ENCODE measurements around the gene IQCF5.
"Not testable (repeated sequence)": the region's sequence is repeated elsewhere in the genome, so short reads cannot be mapped to it uniquely, and the experiment has no call there.

Gene IQCF5

DNA sequence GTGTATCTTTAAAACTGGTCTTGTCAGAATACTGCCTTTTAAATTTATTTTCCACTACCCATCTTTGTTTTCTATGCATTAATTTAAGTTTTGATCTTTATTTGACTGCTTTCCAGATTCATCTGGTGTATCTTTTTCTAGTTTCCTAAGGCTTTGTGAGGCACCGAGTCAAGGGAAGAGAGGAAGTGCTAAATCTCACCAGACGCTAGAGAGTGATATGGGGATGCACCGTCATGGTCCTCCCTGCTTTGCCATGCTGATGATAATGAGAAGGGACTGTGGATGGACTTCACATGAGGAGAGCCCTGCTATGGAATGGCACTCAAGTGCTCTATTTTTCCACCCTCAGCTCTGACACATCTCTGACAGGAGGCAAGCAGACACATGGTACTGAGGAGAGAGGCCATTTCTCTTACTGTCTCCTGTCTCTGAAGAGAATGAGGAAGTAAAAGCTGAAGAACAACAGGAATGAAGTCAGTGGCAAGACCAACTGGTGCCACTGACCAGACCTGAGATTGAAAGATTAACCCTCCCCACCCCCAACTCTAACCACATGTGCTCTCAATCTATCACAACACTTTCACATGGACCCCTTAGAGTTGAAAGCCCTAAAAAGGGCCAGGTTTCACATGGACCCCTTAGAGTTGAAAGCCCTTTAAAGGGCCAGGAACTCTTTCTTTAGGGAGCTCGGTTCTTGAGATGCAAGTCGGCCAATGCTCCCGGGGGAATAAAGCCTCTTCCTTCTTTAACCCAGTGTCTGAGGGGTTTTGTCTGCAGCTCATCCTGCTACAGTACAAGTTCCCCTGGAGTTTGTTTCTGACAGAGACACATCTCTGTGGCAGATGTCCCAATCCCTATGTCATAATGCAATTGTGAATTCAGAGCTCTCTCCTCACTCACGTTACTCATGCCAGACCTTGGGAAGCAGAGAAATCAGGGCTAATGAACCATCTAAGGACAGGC, 14.4 kb downstream of the IQCF5 start, which contains the start of gene IQCF2:
Gene IQCF2 (plus strand): TSS at position 913 of the 963 bp plus-strand sequence. CDS start 52 bp downstream, outside the sequence.
- Histone ChIP-seq H3K4me3 (replicated peaks; ENCODE audit: low read depth, low read length) (no peak within 1 kb of the TSS), H3K27me3 (replicated peaks; ENCODE audit: control insufficient read depth, insufficient read depth, low read length) (no peaks in the 10 kb centered on the region), H3K36me3 (ENCODE audit: control insufficient read depth, insufficient read depth, low read length) (no peaks in the 10 kb centered on the region)
- TF ChIP-seq, protein P1, sequence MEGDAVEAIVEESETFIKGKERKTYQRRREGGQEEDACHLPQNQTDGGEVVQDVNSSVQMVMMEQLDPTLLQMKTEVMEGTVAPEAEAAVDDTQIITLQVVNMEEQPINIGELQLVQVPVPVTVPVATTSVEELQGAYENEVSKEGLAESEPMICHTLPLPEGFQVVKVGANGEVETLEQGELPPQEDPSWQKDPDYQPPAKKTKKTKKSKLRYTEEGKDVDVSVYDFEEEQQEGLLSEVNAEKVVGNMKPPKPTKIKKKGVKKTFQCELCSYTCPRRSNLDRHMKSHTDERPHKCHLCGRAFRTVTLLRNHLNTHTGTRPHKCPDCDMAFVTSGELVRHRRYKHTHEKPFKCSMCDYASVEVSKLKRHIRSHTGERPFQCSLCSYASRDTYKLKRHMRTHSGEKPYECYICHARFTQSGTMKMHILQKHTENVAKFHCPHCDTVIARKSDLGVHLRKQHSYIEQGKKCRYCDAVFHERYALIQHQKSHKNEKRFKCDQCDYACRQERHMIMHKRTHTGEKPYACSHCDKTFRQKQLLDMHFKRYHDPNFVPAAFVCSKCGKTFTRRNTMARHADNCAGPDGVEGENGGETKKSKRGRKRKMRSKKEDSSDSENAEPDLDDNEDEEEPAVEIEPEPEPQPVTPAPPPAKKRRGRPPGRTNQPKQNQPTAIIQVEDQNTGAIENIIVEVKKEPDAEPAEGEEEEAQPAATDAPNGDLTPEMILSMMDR (IDR thresholded peaks at IDR 0.05; ENCODE audit: insufficient read depth, low read length, poor library complexity, severe bottlenecking) = no peak
- peak; percentile 25 for DNase-seq (ENCODE audit: extremely low read depth, insufficient read length)

DNA sequence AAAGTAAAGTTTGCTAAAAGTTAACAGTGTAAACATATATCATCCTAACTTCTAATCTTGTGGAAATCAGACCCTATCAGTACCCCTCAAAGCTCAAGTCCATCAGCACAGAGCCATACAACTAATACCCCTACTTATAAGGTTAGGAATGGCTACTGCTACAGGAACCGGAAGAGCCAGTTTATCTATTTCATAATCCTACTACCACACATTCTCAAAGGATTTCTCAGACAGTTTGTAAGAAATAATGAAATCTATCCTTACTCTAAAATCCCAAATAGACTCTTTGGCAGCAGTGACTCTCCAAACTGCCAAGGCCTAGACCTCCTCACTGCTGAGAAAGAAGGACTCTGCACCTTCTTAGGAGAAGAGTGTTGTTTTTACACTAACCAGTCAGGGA, 20.0 kb downstream of the IQCF5 start:
- H3K4me3 ChIP-seq (replicated peaks; ENCODE audit: low read depth, low read length); H3K36me3 ChIP-seq (ENCODE audit: control insufficient read depth, insufficient read depth, low read length); H3K27me3 ChIP-seq (replicated peaks; ENCODE audit: control insufficient read depth, insufficient read depth, low read length); DNase-seq (ENCODE audit: extremely low read depth, insufficient read length): not testable (repeated sequence)

DNA sequence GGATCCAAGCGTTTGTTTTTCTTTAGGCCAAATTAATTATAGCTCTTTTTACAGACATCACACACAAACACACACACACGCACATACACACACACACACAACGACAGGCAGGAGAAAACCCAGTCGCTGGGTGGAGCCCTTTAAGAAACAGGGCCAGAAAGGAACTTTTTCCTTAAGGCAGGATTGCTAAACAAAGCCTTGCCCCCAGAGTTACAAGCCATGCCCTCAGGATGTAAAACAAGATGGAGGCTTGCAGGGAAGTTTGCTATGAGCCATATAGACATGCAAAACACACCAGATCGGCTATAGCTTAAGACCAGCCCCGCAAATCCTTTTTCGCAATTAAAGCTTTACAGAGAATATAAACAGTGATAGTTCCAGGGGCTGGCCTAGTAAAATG, 30.3 kb downstream of the IQCF5 start:
- Histone ChIP-seq H3K36me3 (ENCODE audit: control insufficient read depth, insufficient read depth, low read length) (no peaks in the 10 kb centered on the region), H3K27me3 (replicated peaks; ENCODE audit: control insufficient read depth, insufficient read depth, low read length) (no peaks in the 10 kb centered on the region; the same call in none of the 2 replicates), H3K4me3 (replicated peaks; ENCODE audit: low read depth, low read length) (no peak overlapping the region)
- DNase-seq (ENCODE audit: extremely low read depth, insufficient read length) = no peak
- TF ChIP-seq, protein P1 (IDR thresholded peaks at IDR 0.05; ENCODE audit: insufficient read depth, low read length, poor library complexity, severe bottlenecking) = no peak

DNA sequence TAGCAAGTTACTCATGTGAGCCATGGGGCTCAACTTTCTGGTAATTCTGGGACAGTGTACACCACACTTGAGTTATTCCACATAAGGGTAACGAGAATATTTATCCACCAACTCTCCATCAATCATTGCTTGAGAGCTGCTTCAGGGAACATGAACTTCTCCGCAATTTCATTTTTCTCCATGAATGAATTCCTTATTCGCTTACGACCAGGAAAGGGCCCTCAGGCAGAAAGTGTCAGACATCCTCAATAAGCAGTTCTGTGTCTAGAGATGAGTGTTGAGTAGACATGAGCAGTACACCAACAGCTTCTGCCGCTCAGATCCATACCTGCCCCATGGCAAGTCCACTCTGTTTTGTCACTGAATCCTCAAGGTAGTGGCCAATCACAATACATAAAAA, 38.8 kb downstream of the IQCF5 start:
- DNase-seq (ENCODE audit: extremely low read depth, insufficient read length) = no peak
- H3K27me3 ChIP-seq (replicated peaks; ENCODE audit: control insufficient read depth, insufficient read depth, low read length) = no peaks in the 10 kb centered on the region; the same call in 1 of the 2 replicates
- no peak overlapping the region for H3K4me3 ChIP-seq (replicated peaks; ENCODE audit: low read depth, low read length)
- TF ChIP-seq, protein P1 (IDR thresholded peaks at IDR 0.05; ENCODE audit: insufficient read depth, low read length, poor library complexity, severe bottlenecking) = no peak
- no peaks in the 10 kb centered on the region for H3K36me3 ChIP-seq (ENCODE audit: control insufficient read depth, insufficient read depth, low read length)

DNA sequence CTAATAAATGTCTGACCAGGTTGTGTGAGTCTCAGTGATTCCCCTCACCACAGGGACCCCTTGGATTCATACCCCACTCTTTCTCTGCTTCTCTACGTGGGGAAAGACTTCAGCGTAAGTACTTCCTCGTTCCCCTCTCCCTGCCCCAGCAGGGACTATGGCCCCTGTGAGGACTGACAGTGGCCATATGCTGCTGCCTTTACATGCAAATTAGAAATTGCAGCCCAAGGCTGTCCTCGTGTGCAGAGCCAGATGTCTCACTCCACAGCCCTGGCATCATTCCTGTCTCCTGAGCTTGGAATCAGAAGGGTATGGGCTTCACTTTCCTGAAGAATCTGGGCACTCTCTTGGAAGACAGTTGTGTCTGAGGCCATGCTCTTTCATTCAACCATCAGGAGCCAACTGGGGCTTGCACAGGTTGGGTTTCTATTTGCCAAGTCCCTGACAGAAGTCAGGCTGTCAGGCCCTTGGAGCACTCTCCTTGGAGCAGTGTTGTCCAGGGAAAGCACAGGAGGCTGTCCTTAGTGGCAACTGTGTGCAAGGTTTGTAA, 44.5 kb downstream of the IQCF5 start:
- Histone ChIP-seq H3K4me3 (replicated peaks; ENCODE audit: low read depth, low read length) (no peak overlapping the region), H3K36me3 (ENCODE audit: control insufficient read depth, insufficient read depth, low read length) (no peaks in the 10 kb centered on the region), H3K27me3 (replicated peaks; ENCODE audit: control insufficient read depth, insufficient read depth, low read length) (no peaks in the 10 kb centered on the region; the same call in 1 of the 2 replicates)
- DNase-seq (ENCODE audit: extremely low read depth, insufficient read length) = no peak
- TF ChIP-seq, protein P1 (IDR thresholded peaks at IDR 0.05; ENCODE audit: insufficient read depth, low read length, poor library complexity, severe bottlenecking) = no peak

DNA sequence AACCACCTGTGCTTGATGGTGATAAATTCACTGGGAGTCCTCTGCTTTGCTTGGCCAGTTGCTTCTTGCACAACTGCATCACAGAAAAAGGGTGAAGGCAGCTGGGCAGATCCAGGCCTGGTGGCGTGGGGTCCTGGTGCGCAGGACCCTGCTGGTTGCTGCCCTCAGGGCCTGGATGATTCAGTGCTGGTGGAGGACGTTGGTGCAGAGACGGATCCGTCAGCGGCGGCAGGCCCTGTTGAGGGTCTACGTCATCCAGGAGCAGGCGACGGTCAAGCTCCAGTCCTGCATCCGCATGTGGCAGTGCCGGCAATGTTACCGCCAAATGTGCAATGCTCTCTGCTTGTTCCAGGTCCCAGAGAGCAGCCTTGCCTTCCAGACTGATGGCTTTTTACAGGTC, 45.1 kb downstream of the IQCF5 start:
- DNase-seq (ENCODE audit: extremely low read depth, insufficient read length) = no peak
- TF ChIP-seq, protein P1 (IDR thresholded peaks at IDR 0.05; ENCODE audit: insufficient read depth, low read length, poor library complexity, severe bottlenecking) = no peak
- no peaks in the 10 kb centered on the region; the same call in 1 of the 2 replicates for H3K27me3 ChIP-seq (replicated peaks; ENCODE audit: control insufficient read depth, insufficient read depth, low read length)
- H3K36me3 ChIP-seq (ENCODE audit: control insufficient read depth, insufficient read depth, low read length) = no peaks in the 10 kb centered on the region
- no peak overlapping the region for H3K4me3 ChIP-seq (replicated peaks; ENCODE audit: low read depth, low read length)

Data from GM06990 (cell line).